HG03575 (cell line): ENCODE measurements around the gene GDF2.

Source experiments
- ATAC-seq: cut with Tn5 transposase; IDR thresholded peaks from one replicate; pipeline ENCODE4 v1.9.1; 2021; ENCODE audit not compliant: unreplicated experiment, insufficient number of reproducible peaks, low FRiP score; ENCODE audit errors: extremely low read depth

The GDF2 gene

GRCh38 chr10:47362199-47362598 lies 39.9 kb downstream of the GDF2 start:
- no peak for ATAC-seq

- ATAC-seq, result no peak
Measured at GRCh38 chr10:47363781-47364180, 41.5 kb downstream of the GDF2 start.

- ATAC-seq, result no peak
Measured at GRCh38 chr10:47364366-47364765, 42.1 kb downstream of the GDF2 start.

- ATAC-seq, result no peak
Measured at GRCh38 chr10:47364911-47365310, 42.7 kb downstream of the GDF2 start.

GRCh38 chr10:47365431-47366180 lies 43.4 kb downstream of the GDF2 start:
- ATAC-seq, result no peak

GRCh38 chr10:47366181-47366631 lies 44.0 kb downstream of the GDF2 start:
- no peak for ATAC-seq

- no peak for ATAC-seq
Measured at GRCh38 chr10:47366731-47367460, 44.6 kb downstream of the GDF2 start.

- no peak for ATAC-seq
Measured at GRCh38 chr10:47367646-47368045, 45.4 kb downstream of the GDF2 start.

GRCh38 chr10:47368431-47369180 lies 46.4 kb downstream of the GDF2 start:
- ATAC-seq, result no peak

- no peak for ATAC-seq
Measured at GRCh38 chr10:47369251-47369894, 47.1 kb downstream of the GDF2 start.

GRCh38 chr10:47370015-47370767 lies 47.9 kb downstream of the GDF2 start:
- ATAC-seq, result no peak

- ATAC-seq, result no peak
Measured at GRCh38 chr10:47370878-47371277, 48.6 kb downstream of the GDF2 start.

- ATAC-seq, result no peak
Measured at GRCh38 chr10:47371629-47372485, 49.6 kb downstream of the GDF2 start.

- no peak for ATAC-seq
Measured at GRCh38 chr10:47372726-47373125, 50.5 kb downstream of the GDF2 start.

- no peak for ATAC-seq
Measured at GRCh38 chr10:47374611-47375536, 52.6 kb downstream of the GDF2 start.

GRCh38 chr10:47376522-47377220 lies 54.4 kb downstream of the GDF2 start:
- no peak for ATAC-seq
